GM10266 (cell line): ENCODE results near the gene OSTF1.

Source experiments
- DNase-seq: peaks from one replicate; pipeline ENCODE4 v3.0.0; 2012; ENCODE audit errors: extremely low spot score
- TF ChIP-seq, protein P1 (sequence below): IDR thresholded peaks from 2 replicates; pipeline ENCODE4 v1.5.1; 2012; ENCODE audit warnings: mild to moderate bottlenecking, low read depth; ENCODE audit not compliant: control insufficient read depth, insufficient read depth; ENCODE audit errors: missing control alignments

OSTF1 gene

GRCh38 chr9:75147638-75148037 is 59.3 kb downstream of the OSTF1 start:
- peak; percentile 11 for DNase-seq

DNA sequence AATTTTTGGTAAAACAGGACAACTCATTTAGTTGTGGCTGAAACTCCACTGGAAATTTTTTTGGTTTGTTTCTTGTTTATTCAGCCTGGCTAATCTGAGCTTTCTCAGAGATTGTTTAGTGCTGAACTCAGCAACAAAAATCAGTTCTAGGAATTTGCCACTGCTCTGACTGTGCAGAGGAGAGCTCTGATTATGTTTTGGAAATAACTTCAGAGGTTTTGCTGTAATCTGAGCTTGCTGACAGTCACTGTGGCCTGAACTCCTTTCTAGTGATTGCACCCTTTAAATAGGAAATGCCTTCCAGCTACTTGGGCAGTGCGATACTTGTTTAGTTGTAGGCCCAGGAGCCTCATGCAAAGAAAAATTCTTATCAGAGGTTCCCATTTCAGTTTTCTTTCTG is 60.2 kb downstream of the OSTF1 start:
- DNase-seq = no peak
- TF ChIP-seq, protein P1, sequence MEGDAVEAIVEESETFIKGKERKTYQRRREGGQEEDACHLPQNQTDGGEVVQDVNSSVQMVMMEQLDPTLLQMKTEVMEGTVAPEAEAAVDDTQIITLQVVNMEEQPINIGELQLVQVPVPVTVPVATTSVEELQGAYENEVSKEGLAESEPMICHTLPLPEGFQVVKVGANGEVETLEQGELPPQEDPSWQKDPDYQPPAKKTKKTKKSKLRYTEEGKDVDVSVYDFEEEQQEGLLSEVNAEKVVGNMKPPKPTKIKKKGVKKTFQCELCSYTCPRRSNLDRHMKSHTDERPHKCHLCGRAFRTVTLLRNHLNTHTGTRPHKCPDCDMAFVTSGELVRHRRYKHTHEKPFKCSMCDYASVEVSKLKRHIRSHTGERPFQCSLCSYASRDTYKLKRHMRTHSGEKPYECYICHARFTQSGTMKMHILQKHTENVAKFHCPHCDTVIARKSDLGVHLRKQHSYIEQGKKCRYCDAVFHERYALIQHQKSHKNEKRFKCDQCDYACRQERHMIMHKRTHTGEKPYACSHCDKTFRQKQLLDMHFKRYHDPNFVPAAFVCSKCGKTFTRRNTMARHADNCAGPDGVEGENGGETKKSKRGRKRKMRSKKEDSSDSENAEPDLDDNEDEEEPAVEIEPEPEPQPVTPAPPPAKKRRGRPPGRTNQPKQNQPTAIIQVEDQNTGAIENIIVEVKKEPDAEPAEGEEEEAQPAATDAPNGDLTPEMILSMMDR = no peak

More at GRCh38 chr9:75147638-75148037, 59.3 kb downstream of the OSTF1 start:
- TF ChIP-seq, protein P1 = no peak

DNA sequence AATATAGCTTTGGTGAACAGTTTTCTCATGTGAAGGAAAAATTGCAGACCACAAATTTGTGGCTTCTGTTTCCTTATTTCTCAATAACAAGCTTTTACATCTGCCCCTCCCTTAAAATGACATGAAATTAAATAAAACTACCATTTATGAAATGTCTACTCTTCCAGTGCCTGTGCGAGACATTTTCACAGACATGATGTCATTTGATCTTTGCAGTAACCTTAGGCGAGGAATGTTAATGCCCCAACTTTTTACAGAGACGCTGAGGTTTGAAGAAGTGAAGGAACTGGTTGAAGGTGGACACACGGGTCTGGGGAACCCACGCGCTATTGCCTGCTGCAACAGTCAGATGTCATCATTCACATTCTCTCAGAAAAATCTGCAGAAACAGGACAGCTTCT is 61.5 kb downstream of the OSTF1 start:
- DNase-seq = no peak
- TF ChIP-seq, protein P1 = no peak

DNA sequence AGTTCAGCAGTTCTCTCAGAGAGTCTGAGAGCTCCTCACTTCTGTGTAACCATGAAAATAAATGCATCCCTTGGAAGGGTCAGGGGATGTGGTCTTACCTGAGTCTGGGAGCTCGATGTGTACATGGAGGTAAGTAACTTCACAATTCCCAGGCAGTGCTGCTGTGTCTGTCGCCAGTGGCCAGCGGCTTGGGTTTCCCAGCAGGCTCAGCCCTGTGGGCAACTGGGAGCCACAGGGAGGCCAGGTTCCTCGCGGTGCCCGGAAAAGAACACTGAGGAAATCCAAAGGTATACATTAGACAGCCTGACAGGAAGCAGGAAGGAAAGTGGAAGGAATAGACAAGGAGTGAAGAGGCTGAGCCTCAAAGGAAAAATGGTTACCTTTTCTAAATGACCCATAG is 62.2 kb downstream of the OSTF1 start:
- no peak for DNase-seq
- TF ChIP-seq, protein P1 = no peak

GRCh38 chr9:75152416-75152815 is 64.1 kb downstream of the OSTF1 start:
- TF ChIP-seq, protein P1 = no peak
- DNase-seq = no peak

GRCh38 chr9:75156858-75157257 is 68.5 kb downstream of the OSTF1 start:
- no peak for DNase-seq
- TF ChIP-seq, protein P1 = no peak

DNA sequence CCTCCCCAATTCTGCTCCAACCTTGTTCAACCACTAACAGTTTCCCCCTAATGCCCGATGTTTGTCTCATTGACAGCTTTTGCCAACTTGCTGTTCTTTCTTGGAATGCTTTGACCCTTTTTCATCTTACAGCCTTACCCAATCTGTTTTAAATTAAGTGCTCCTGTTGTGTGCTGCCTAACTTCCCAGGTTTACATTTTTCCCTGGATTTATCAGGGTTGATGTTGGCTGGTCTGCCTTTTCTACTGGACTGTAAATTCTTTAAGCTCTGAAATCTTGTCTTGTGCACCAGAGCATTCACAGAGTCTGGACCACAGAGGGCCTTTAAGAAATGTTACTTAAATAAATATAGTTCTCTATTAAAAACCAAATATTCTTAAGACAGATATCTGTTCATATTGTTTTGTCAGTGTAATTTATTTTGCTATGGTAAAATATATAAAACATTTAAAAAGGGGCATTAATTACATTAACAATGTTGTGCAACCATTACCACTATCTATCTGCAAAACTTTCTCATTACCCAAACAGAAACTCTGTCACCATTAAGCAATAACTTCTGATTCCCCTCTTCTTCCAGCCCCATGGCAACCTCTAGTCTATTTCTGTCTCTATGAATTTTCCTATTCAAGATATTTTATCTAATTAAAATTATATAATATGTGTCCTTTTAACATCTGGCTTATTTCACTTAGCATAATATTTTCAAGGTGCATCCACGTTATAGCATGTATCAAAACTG is 73.0 kb downstream of the OSTF1 start:
- TF ChIP-seq, protein P1 = no peak
- DNase-seq = no peak
